A549 (cell line): ENCODE measurements around the gene ZNF474. TPM values are rescaled to one million over a fixed set of nuclear protein-coding genes. Genes with fewer than 3 reads are reported as not detected.

Source experiments
- ATAC-seq, 2 experiments: fragments of 200-7000 bp in 1 of 2; fragments of >200 bp in 1 of 2; cut with Nextera tagmentation in 1 of 2; cut with Tn5 transposase in 1 of 2; 3 replicates each; pipeline versions ENCODE4 v1.8.0 to v1.9.1; 2018 to 2020; ENCODE audit warnings: mild to moderate bottlenecking in 1 of 2, moderate library complexity in 1 of 2
- CTCF ChIA-PET: fragments of 300-600 bp; sonication (Branson Sonifier 250); formaldehyde crosslinking; extraction: SDS; loops from one replicate; lab custom pipeline; 2021; ENCODE audit warnings: antibody characterized with exemption, inconsistent platforms; lab: Yijun Ruan, JAX
- POLR2A ChIA-PET: fragments of 350-600 bp; formaldehyde crosslinking; extraction: SDS; loops from one replicate; lab custom pipeline; 2021; ENCODE audit warnings: antibody characterized with exemption, inconsistent platforms; lab: Yijun Ruan, JAX
- DNase-seq, 2 experiments: peaks; one replicate each; pipeline versions ENCODE4 v3.0.0 to v3.0.0-alpha.2; 2011 to 2016; ENCODE audit warnings: low read depth in 1 of 2, low spot score in 1 of 2
- FAIRE-seq: peaks from 2 replicates; lab custom pipeline; 2011; peaks lifted over from hg19 to GRCh38; lab: Jason Lieb, UNC
- H3K27ac ChIP-seq, 2 experiments: fragments of >200 bp; sonication (Bioruptor Twin); formaldehyde crosslinking; 3 replicates each; pipeline ENCODE4 v1.5.1; 2016 to 2017
- H3K4me1 ChIP-seq: fragments of >200 bp; sonication (Bioruptor Twin); formaldehyde crosslinking; 3 replicates; pipeline ENCODE4 v1.6.1; 2016
- H3K4me2 ChIP-seq: fragments of >200 bp; sonication (Bioruptor Twin); formaldehyde crosslinking; 3 replicates; pipeline ENCODE4 v1.6.1; 2016
- H3K4me3 ChIP-seq: fragments of >200 bp; sonication (Bioruptor Twin); formaldehyde crosslinking; 3 replicates; pipeline ENCODE4 v1.5.1; 2016
- H3K9me3 ChIP-seq: fragments of >200 bp; sonication (Bioruptor Twin); formaldehyde crosslinking; 3 replicates; pipeline ENCODE4 v1.6.1; 2016
- ATOH8 ChIP-seq: fragments of 250-450 bp; sonication (Bioruptor Pico); IDR thresholded peaks from 2 replicates; pipeline ENCODE4 v1.5.0; 2020; ENCODE audit warnings: low read depth, mild to moderate bottlenecking, moderate library complexity
- BHLHE40 ChIP-seq: IDR thresholded peaks from 2 replicates; pipeline ENCODE4 v1.6.1; 2012; ENCODE audit warnings: low read depth, low read length, inconsistent platforms
- CBX2 ChIP-seq: fragments of 200-600 bp; sonication (generic); IDR thresholded peaks from 2 replicates; pipeline ENCODE4 v1.6.1; 2016; ENCODE audit warnings: low read depth, mild to moderate bottlenecking, borderline replicate concordance
- CBX8 ChIP-seq: fragments of 200-600 bp; sonication (generic); IDR thresholded peaks from 2 replicates; pipeline ENCODE4 v1.6.1; 2016
- CHD4 ChIP-seq: fragments of 200-600 bp; sonication (generic); IDR thresholded peaks from 2 replicates; pipeline ENCODE4 v1.6.1; 2016; ENCODE audit warnings: antibody characterized with exemption, mild to moderate bottlenecking, borderline replicate concordance
- E2F6 ChIP-seq: IDR thresholded peaks from 2 replicates; pipeline ENCODE4 v1.6.1; 2012; ENCODE audit warnings: low read depth, borderline replicate concordance
- EHMT2 ChIP-seq: fragments of 200-600 bp; sonication (generic); IDR thresholded peaks from 2 replicates; pipeline ENCODE4 v1.6.1; 2016; ENCODE audit warnings: antibody characterized with exemption, low read depth, mild to moderate bottlenecking, moderate library complexity
- ELK1 ChIP-seq: fragments of 150-350 bp; IDR thresholded peaks from 2 replicates; pipeline ENCODE4 v1.6.1; 2014; ENCODE audit warnings: low read depth, mild to moderate bottlenecking, low read length
- EP300 ChIP-seq, 2 experiments: fragments of >200 bp; sonication (Bioruptor Twin); formaldehyde crosslinking; IDR thresholded peaks; 2 replicates in 1 of 2; 3 replicates in 1 of 2; pipeline ENCODE4 v1.6.1; 2016 to 2017
- ESRRA ChIP-seq: fragments of 150-350 bp; IDR thresholded peaks from 2 replicates; pipeline ENCODE4 v1.6.1; 2014; ENCODE audit warnings: mild to moderate bottlenecking, low read length, borderline replicate concordance
- FOSB ChIP-seq: fragments of 250-450 bp; sonication (Bioruptor Pico); IDR thresholded peaks from 2 replicates; pipeline ENCODE4 v1.5.0; 2020; ENCODE audit warnings: mild to moderate bottlenecking, moderate library complexity
- FOXS1 ChIP-seq: fragments of 250-450 bp; sonication (Bioruptor Pico); IDR thresholded peaks from 2 replicates; pipeline ENCODE4 v1.5.0; 2020; ENCODE audit warnings: mild to moderate bottlenecking, moderate library complexity
- GATA3 ChIP-seq: IDR thresholded peaks from 2 replicates; pipeline ENCODE4 v1.6.1; 2012; ENCODE audit warnings: borderline replicate concordance
- HOXB5 ChIP-seq: fragments of 250-450 bp; sonication (Bioruptor Pico); IDR thresholded peaks from 2 replicates; pipeline ENCODE4 v1.5.0; 2020; ENCODE audit warnings: mild to moderate bottlenecking, moderate library complexity
- JUNB ChIP-seq: fragments of >200 bp; sonication (Bioruptor Twin); formaldehyde crosslinking; IDR thresholded peaks from 2 replicates; pipeline ENCODE4 v1.6.1; 2016
- KDM1A ChIP-seq: fragments of 200-600 bp; sonication (generic); IDR thresholded peaks from 2 replicates; pipeline ENCODE4 v1.6.1; 2016; ENCODE audit warnings: low read depth, mild to moderate bottlenecking
- KDM5A ChIP-seq: fragments of 200-600 bp; sonication (generic); IDR thresholded peaks from 2 replicates; pipeline ENCODE4 v1.6.1; 2016; ENCODE audit warnings: antibody characterized with exemption, mild to moderate bottlenecking
- MYC ChIP-seq: IDR thresholded peaks from 2 replicates; pipeline ENCODE4 v1.6.1; 2012; ENCODE audit warnings: mild to moderate bottlenecking, inconsistent platforms, low read length, improper control_type of control experiment, borderline replicate concordance
- NPAS2 ChIP-seq: fragments of 250-450 bp; sonication (Bioruptor Pico); IDR thresholded peaks from 2 replicates; pipeline ENCODE4 v1.8.0; 2022; ENCODE audit warnings: mild to moderate bottlenecking, moderate library complexity, borderline replicate concordance
- NR3C1 ChIP-seq: fragments of >200 bp; sonication (Bioruptor Twin); formaldehyde crosslinking; IDR thresholded peaks from 3 replicates; pipeline ENCODE4 v1.6.1; 2017
- POLR2AphosphoS2 ChIP-seq: conservative IDR thresholded peaks from 2 replicates; pipeline ENCODE4 v1.6.1; 2012; ENCODE audit warnings: low read length, improper control_type of control experiment, inconsistent platforms
- RCOR1 ChIP-seq: fragments of 150-350 bp; IDR thresholded peaks from 2 replicates; pipeline ENCODE4 v1.6.1; 2014; ENCODE audit warnings: antibody characterized with exemption, low read length, low read depth
- SMC3 ChIP-seq: fragments of >200 bp; sonication (Bioruptor Twin); formaldehyde crosslinking; IDR thresholded peaks from 3 replicates; pipeline ENCODE4 v1.6.1; 2018; ENCODE audit warnings: inconsistent platforms
- SREBF2 ChIP-seq: fragments of 450-650 bp; IDR thresholded peaks from 2 replicates; pipeline ENCODE4 v1.6.1; 2014; ENCODE audit warnings: mild to moderate bottlenecking, moderate library complexity
- ZNF302 ChIP-seq: fragments of 250-450 bp; sonication (Bioruptor Pico); IDR thresholded peaks from 2 replicates; pipeline ENCODE4 v1.9.0; 2021; ENCODE audit warnings: inconsistent platforms, mild to moderate bottlenecking, moderate library complexity
- ZSCAN20 ChIP-seq: fragments of 250-450 bp; sonication (Bioruptor Pico); IDR thresholded peaks from 2 replicates; pipeline ENCODE4 v1.8.0; 2022; ENCODE audit warnings: mild to moderate bottlenecking, moderate library complexity
- WGBS: methylation state at CpG from one replicate; pipeline ENCODE4 v1.1.6; 2017; ENCODE audit errors: missing lambda C conversion rate; 5-methylcytosine and 5-hydroxymethylcytosine counted together
- polyA plus RNA-seq, 4 experiments: library from polyadenylated mRNA; depleted of rRNA in 3 of 4; stranded (reverse); fragments of >200 nt; fragmentation: RNase III in 1 of 4; extraction: RNeasy Plus Mini Kit Qiagen cat#74134 plus additional on column Dnase treatment in 1 of 4; gene quantifications; 2 replicates in 3 of 4; 3 replicates in 1 of 4; pipeline ENCODE4 v1.2.3, GENCODE V29; 2011 to 2017

ZNF474 gene
- polyA plus RNA-seq, 2 of the 4 experiments (the other 2 are of a cell fraction) = 0.15 to 0.30 TPM

GRCh38 chr5:122142480-122143164 is 13.3 kb downstream of the ZNF474 start:
- 48% methylated on average over 6 of the region's 6 CpGs for WGBS
- ATAC-seq = peak; percentile 59 to 73; a peak in 5 of 6 replicates
- Histone ChIP-seq H3K4me2 (no peak overlapping the region), H3K4me3 (no peak overlapping the region), H3K27ac (no peak overlapping the region), H3K4me1 (no peaks in the 10 kb centered on the region), H3K9me3 (no peaks in the 10 kb centered on the region)
- TF ChIP-seq JUNB = peak; percentile 27; the same call in 1 of the 2 replicates
- no peak for TF ChIP-seq GATA3
- FAIRE-seq = no peak
- ChIA-PET POLR2A (no interaction called here), CTCF (interaction anchor here (0.8 to 1.4 kb wide), 3 partner anchors 13 to 41 kb away, joined by 3 read pairs; no protein-coding TSS in a partner anchor)
- peak in 1 of 2 experiments; percentile 20 for DNase-seq

GRCh38 chr5:122144236-122144635 is 14.9 kb downstream of the ZNF474 start:
- WGBS = 43% methylated on average over 1 of the region's 1 CpG
- ChIA-PET POLR2A (no interaction called here), CTCF (interaction anchor here (0.8 kb wide), 2 partner anchors 9 to 12 kb away, joined by 3 read pairs; no protein-coding TSS in a partner anchor)
- H3K4me2 ChIP-seq = no peak overlapping the region
- TF ChIP-seq KDM1A (no peak), SMC3 (no peak), SREBF2 (no peak), HOXB5 (no peak), MYC (no peak), KDM5A (no peak), ELK1 (no peak), ESRRA (no peak), ZNF302 (no peak), CBX8 (no peak)
- no peak for DNase-seq
- H3K27ac ChIP-seq = no peak overlapping the region
- H3K4me1 ChIP-seq = no peaks in the 10 kb centered on the region
- no peak for FAIRE-seq
- H3K9me3 ChIP-seq = no peaks in the 10 kb centered on the region
- no peak overlapping the region for H3K4me3 ChIP-seq
- ATAC-seq = no peak

- H3K4me2 ChIP-seq = no peak overlapping the region
- ChIA-PET POLR2A (no interaction called here), CTCF (interaction anchor here (1.2 to 1.4 kb wide), 2 partner anchors 9 to 18 kb away, joined by 3 to 4 read pairs; no protein-coding TSS in a partner anchor)
- no peaks in the 10 kb centered on the region for H3K4me1 ChIP-seq
- no peak overlapping the region for H3K4me3 ChIP-seq
- no peak overlapping the region for H3K27ac ChIP-seq
- no peak for ATAC-seq
- FAIRE-seq = no peak
- no peak for DNase-seq
- TF ChIP-seq NR3C1 (no peak), ELK1 (no peak), RCOR1 (no peak), EP300 (IDR thresholded peaks at IDR 0.05) (no peak), CHD4 (no peak), CBX8 (no peak), EHMT2 (no peak), BHLHE40 (no peak), CBX2 (no peak), ZSCAN20 (no peak), FOXS1 (no peak), ATOH8 (CRISPR knock-in tag) (no peak), E2F6 (no peak), POLR2AphosphoS2 (no peak), NPAS2 (CRISPR knock-in tag) (no peak), KDM1A (no peak), FOSB (CRISPR knock-in tag) (no peak), KDM5A (no peak)
- H3K9me3 ChIP-seq = no peaks in the 10 kb centered on the region
- WGBS = 73% methylated on average over 1 of the region's 1 CpG
Observed at GRCh38 chr5:122145906-122146305, 16.6 kb downstream of the ZNF474 start.
